ENCODE measurements around the gene CFAP299.
"Not testable (repeated sequence)": the region's sequence is repeated elsewhere in the genome, so short reads cannot be mapped to it uniquely, and the experiment has no call there.

CFAP299 gene

GRCh38 chr4:80335554-80336358, at the start of gene CFAP299:
TSS of gene CFAP299 (plus strand) at chr4:80335730.
- Histone ChIP-seq H3K36me3 (ENCODE audit: control insufficient read depth, insufficient read depth, low read length) (no peaks in the 10 kb centered on the region), H3K9me3 (ENCODE audit: control insufficient read depth, low read length) (no peaks in the 10 kb centered on the region), H3K4me3 (ENCODE audit: low read length) (peak within 1 kb of the TSS; percentile 65), H3K27me3 (ENCODE audit: control insufficient read depth, insufficient read depth, low read length) (peaks cover 7% of the 10 kb centered on the region), H3K9ac (ENCODE audit: low read length) (no peak within 1 kb of the TSS), H3K4me1 (ENCODE audit: control insufficient read depth, insufficient read depth, low read length) (peaks cover 5% of the 10 kb centered on the region)

DNA sequence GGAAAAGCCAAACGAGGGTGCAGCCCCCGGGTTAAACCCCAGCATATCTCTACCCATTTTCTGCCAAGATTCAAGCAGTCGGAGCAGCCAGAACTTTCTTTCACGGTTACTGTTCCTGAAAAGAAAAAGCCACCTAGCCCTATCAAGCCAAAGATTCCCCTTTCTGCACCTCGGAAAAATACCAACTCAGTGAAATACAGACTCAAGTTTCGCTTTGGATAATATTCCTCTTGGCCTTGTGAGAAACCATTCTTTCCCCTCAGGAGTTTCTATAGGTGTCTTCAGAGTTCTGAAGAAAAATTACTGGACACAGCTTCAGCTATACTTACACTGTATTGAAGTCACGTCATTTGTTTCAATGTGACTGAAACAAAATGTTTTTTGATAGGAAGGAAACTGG, 49.1 kb upstream of the CFAP299 start:
- H3K4me3 ChIP-seq (ENCODE audit: low read length): no peak overlapping the region
- H3K9me3 ChIP-seq (ENCODE audit: control insufficient read depth, low read length): no peaks in the 10 kb centered on the region
- no peak overlapping the region for H3K9ac ChIP-seq (ENCODE audit: low read length)
- H3K4me1 ChIP-seq (ENCODE audit: control insufficient read depth, insufficient read depth, low read length): no peaks in the 10 kb centered on the region
- H3K27me3 ChIP-seq (ENCODE audit: control insufficient read depth, insufficient read depth, low read length): no peaks in the 10 kb centered on the region
- H3K36me3 ChIP-seq (ENCODE audit: control insufficient read depth, insufficient read depth, low read length): no peaks in the 10 kb centered on the region

GRCh38 chr4:80290665-80291064, 44.9 kb upstream of the CFAP299 start:
- not testable (repeated sequence) for H3K4me1 ChIP-seq (ENCODE audit: control insufficient read depth, insufficient read depth, low read length); H3K36me3 ChIP-seq (ENCODE audit: control insufficient read depth, insufficient read depth, low read length); H3K9ac ChIP-seq (ENCODE audit: low read length); H3K9me3 ChIP-seq (ENCODE audit: control insufficient read depth, low read length); H3K27me3 ChIP-seq (ENCODE audit: control insufficient read depth, insufficient read depth, low read length); H3K4me3 ChIP-seq (ENCODE audit: low read length)

- Histone ChIP-seq H3K36me3 (ENCODE audit: control insufficient read depth, insufficient read depth, low read length) (no peaks in the 10 kb centered on the region), H3K9me3 (ENCODE audit: control insufficient read depth, low read length) (no peaks in the 10 kb centered on the region), H3K27me3 (ENCODE audit: control insufficient read depth, insufficient read depth, low read length) (no peaks in the 10 kb centered on the region), H3K4me1 (ENCODE audit: control insufficient read depth, insufficient read depth, low read length) (no peaks in the 10 kb centered on the region), H3K4me3 (ENCODE audit: low read length) (no peak overlapping the region), H3K9ac (ENCODE audit: low read length) (no peak overlapping the region)
These were observed 41.3 kb upstream of the CFAP299 start for GRCh38 chr4:80294206-80294605.

DNA sequence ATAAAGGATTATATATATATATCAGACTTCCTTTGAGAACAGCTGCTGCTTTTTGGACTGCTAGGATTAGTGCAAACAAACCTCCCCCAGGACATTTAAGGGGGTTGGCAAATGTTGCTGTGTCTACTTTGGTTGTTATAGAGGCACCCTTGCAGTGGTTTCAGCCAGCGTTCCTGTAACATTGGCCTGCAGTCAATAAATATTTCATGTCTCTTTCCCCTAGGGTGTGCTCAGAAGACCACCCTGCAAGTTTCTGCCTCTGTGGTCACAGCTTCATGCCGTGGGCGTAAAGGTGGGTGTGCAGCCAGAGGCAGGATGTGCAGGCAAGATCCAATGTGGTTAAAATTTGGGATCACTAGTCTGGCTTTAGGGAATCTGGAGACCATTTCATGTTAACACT, 40.2 kb upstream of the CFAP299 start:
- no peaks in the 10 kb centered on the region for H3K9me3 ChIP-seq (ENCODE audit: control insufficient read depth, low read length)
- no peaks in the 10 kb centered on the region for H3K27me3 ChIP-seq (ENCODE audit: control insufficient read depth, insufficient read depth, low read length)
- H3K36me3 ChIP-seq (ENCODE audit: control insufficient read depth, insufficient read depth, low read length): no peaks in the 10 kb centered on the region
- H3K4me3 ChIP-seq (ENCODE audit: low read length): no peak overlapping the region
- H3K4me1 ChIP-seq (ENCODE audit: control insufficient read depth, insufficient read depth, low read length): no peaks in the 10 kb centered on the region
- no peak overlapping the region for H3K9ac ChIP-seq (ENCODE audit: low read length)

DNA sequence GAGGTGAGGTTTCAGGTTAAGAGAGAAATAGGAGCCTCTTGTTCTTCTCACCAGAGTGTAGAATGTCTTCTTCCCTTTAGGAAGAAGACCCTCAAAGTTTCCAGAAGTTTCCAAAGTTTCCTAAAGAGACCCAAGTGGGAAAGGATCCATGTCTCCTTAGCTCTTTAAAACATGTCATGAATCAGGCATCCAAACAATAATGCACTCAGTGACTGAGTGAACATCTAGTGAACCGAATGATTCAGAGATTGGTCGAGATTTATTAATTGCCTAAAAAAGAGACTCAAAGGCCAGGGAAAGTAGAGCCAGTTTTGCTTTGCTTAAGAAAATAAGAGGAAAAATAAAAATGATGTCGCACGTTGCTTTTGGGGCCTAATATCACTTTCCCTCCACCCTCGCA, 39.7 kb upstream of the CFAP299 start:
- no peaks in the 10 kb centered on the region for H3K9me3 ChIP-seq (ENCODE audit: control insufficient read depth, low read length)
- no peak overlapping the region for H3K9ac ChIP-seq (ENCODE audit: low read length)
- H3K4me1 ChIP-seq (ENCODE audit: control insufficient read depth, insufficient read depth, low read length): no peaks in the 10 kb centered on the region
- no peaks in the 10 kb centered on the region for H3K36me3 ChIP-seq (ENCODE audit: control insufficient read depth, insufficient read depth, low read length)
- no peak overlapping the region for H3K4me3 ChIP-seq (ENCODE audit: low read length)
- H3K27me3 ChIP-seq (ENCODE audit: control insufficient read depth, insufficient read depth, low read length): no peaks in the 10 kb centered on the region

DNA sequence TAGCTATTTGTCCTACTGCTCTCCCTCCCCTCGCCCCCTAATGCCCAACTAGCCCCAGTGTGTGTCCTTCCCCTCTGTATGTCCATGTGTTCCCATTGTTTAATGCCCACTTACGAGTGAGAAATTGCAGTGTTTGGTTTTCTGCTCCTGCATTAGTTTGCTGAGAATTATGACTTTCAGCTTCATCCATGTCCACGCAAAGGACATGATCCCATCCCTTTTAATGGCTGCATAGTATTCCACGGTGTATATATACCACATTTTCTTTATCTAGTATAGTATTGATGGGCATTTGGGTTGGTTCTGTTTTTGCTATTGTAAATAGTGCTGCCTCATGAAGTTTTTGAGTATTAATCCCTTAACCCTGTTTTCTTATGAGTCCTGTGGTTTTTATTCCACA, 33.6 kb upstream of the CFAP299 start:
- Histone ChIP-seq H3K36me3 (ENCODE audit: control insufficient read depth, insufficient read depth, low read length) (no peaks in the 10 kb centered on the region), H3K27me3 (ENCODE audit: control insufficient read depth, insufficient read depth, low read length) (no peaks in the 10 kb centered on the region), H3K9ac (ENCODE audit: low read length) (no peak overlapping the region), H3K9me3 (ENCODE audit: control insufficient read depth, low read length) (no peaks in the 10 kb centered on the region), H3K4me3 (ENCODE audit: low read length) (no peak overlapping the region), H3K4me1 (ENCODE audit: control insufficient read depth, insufficient read depth, low read length) (no peaks in the 10 kb centered on the region)

DNA sequence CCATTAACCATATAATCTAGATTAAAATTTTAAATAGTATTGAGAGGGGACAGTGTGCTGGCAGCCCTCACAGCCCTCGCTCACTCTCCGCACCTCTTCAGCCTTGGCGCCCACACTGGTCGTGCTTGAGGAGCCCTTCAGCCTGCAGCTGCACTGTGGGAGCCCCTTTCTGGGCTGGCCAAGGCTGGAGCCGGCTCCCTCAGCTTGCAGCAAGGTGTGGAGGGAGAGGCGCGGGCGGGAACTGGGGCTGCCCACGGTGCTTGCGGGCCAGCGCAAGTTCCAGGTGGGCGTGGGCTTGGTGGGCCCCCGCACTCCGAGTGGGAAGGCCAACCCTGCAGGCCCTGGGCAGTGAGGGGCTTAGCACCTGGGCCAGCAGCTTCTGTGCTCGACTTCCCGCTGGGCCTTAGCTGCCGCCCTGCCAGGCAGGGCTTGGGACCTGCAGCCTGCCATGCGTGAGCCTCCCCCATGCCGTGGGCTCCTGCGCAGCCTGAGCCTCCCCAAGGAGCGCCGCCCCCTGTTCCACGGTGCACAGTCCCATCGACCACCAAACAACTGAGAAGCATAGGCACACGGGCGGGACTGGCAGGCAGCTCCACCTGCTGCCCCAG, 32.8 kb upstream of the CFAP299 start:
- Histone ChIP-seq H3K9me3 (ENCODE audit: control insufficient read depth, low read length) (no peaks in the 10 kb centered on the region), H3K27me3 (ENCODE audit: control insufficient read depth, insufficient read depth, low read length) (no peaks in the 10 kb centered on the region), H3K9ac (ENCODE audit: low read length) (no peak overlapping the region), H3K4me1 (ENCODE audit: control insufficient read depth, insufficient read depth, low read length) (no peaks in the 10 kb centered on the region), H3K4me3 (ENCODE audit: low read length) (no peak overlapping the region), H3K36me3 (ENCODE audit: control insufficient read depth, insufficient read depth, low read length) (no peaks in the 10 kb centered on the region)

GRCh38 chr4:80305466-80305865, 30.1 kb upstream of the CFAP299 start:
- Histone ChIP-seq H3K27me3 (ENCODE audit: control insufficient read depth, insufficient read depth, low read length) (no peaks in the 10 kb centered on the region), H3K4me1 (ENCODE audit: control insufficient read depth, insufficient read depth, low read length) (no peaks in the 10 kb centered on the region), H3K9me3 (ENCODE audit: control insufficient read depth, low read length) (no peaks in the 10 kb centered on the region), H3K36me3 (ENCODE audit: control insufficient read depth, insufficient read depth, low read length) (no peaks in the 10 kb centered on the region), H3K4me3 (ENCODE audit: low read length) (no peak overlapping the region), H3K9ac (ENCODE audit: low read length) (no peak overlapping the region)

- H3K9me3 ChIP-seq (ENCODE audit: control insufficient read depth, low read length): no peaks in the 10 kb centered on the region
- no peaks in the 10 kb centered on the region for H3K27me3 ChIP-seq (ENCODE audit: control insufficient read depth, insufficient read depth, low read length)
- no peaks in the 10 kb centered on the region for H3K36me3 ChIP-seq (ENCODE audit: control insufficient read depth, insufficient read depth, low read length)
These were observed 29.3 kb upstream of the CFAP299 start for GRCh38 chr4:80306260-80306659.

GRCh38 chr4:80307183-80307735, 28.3 kb upstream of the CFAP299 start:
- Histone ChIP-seq H3K36me3 (ENCODE audit: control insufficient read depth, insufficient read depth, low read length) (no peaks in the 10 kb centered on the region), H3K9ac (ENCODE audit: low read length) (no peak overlapping the region), H3K4me3 (ENCODE audit: low read length) (no peak overlapping the region), H3K27me3 (ENCODE audit: control insufficient read depth, insufficient read depth, low read length) (no peaks in the 10 kb centered on the region), H3K4me1 (ENCODE audit: control insufficient read depth, insufficient read depth, low read length) (no peaks in the 10 kb centered on the region), H3K9me3 (ENCODE audit: control insufficient read depth, low read length) (no peaks in the 10 kb centered on the region)

More at GRCh38 chr4:80306260-80306659, 29.3 kb upstream of the CFAP299 start:
- Histone ChIP-seq H3K9ac (ENCODE audit: low read length) (no peak overlapping the region), H3K4me3 (ENCODE audit: low read length) (no peak overlapping the region), H3K4me1 (ENCODE audit: control insufficient read depth, insufficient read depth, low read length) (no peaks in the 10 kb centered on the region)

- Histone ChIP-seq H3K27me3 (ENCODE audit: control insufficient read depth, insufficient read depth, low read length) (no peaks in the 10 kb centered on the region), H3K36me3 (ENCODE audit: control insufficient read depth, insufficient read depth, low read length) (no peaks in the 10 kb centered on the region), H3K9ac (ENCODE audit: low read length) (no peak overlapping the region), H3K4me1 (ENCODE audit: control insufficient read depth, insufficient read depth, low read length) (no peaks in the 10 kb centered on the region), H3K9me3 (ENCODE audit: control insufficient read depth, low read length) (no peaks in the 10 kb centered on the region), H3K4me3 (ENCODE audit: low read length) (no peak overlapping the region)
These were observed 27.6 kb upstream of the CFAP299 start for GRCh38 chr4:80307774-80308465.
